ENCODE results near the gene JAKMIP2. TPM values are rescaled to one million over a fixed set of nuclear protein-coding genes. Genes with fewer than 3 reads are reported as not detected.

Gene JAKMIP2
- total RNA-seq, 1 experiment from 2014 or later = not detected

DNA sequence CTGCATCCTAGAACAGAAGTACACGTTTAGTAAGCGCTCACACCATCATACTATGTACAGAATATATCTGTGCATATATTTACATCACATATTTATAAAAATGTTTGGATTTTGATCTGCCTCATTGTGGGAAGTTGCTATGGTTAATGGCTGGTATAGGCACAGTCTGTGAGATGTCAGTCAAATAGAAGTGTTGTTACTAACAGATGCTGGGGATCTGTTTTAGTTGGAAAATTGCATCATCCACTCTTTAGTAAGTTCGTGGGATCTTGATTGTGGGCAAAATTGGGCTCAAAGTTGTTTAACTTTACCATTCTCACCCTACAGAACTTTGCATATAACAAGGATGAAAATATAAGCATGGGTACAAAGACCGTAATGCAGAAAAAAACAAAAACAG is 196.3 kb downstream of the JAKMIP2 start:
- H3K9me2 ChIP-seq (ENCODE audit: insufficient read depth) = no peaks in the 10 kb centered on the region
- intact Hi-C loops (cut with micrococcal nuclease) = no loop called here
- H3K4me2 ChIP-seq (ENCODE audit: low read length) = no peak overlapping the region
- no peak overlapping the region for H3K4me3 ChIP-seq (replicated peaks in 1 of 2; ENCODE audit: low read depth in 1 of 2, low read length in 2 of 2)
- H3K9me3 ChIP-seq (ENCODE audit: control insufficient read depth in 1 of 2, insufficient read depth in 1 of 2, low read depth in 1 of 2, low read length in 2 of 2) = no peaks in the 10 kb centered on the region
- H2AFZ ChIP-seq (ENCODE audit: low read depth, low read length, poor library complexity, severe bottlenecking) = no peak overlapping the region
- RAD21 ChIA-PET (ENCODE audit: low non-redundant PET in 1 of 2, low total read pairs in 2 of 2, uncharacterized antibody in 2 of 2, unreplicated experiment in 2 of 2) = no interaction called here
- no peak overlapping the region for H3K9ac ChIP-seq (ENCODE audit: low read length)
- H3K27ac ChIP-seq (ENCODE audit: low read depth, low read length) = no peak overlapping the region
- no peaks in the 10 kb centered on the region for H3K36me3 ChIP-seq (ENCODE audit: control insufficient read depth in 1 of 2, insufficient read depth in 2 of 2, low read length in 2 of 2)
- no peaks in the 10 kb centered on the region for H4K20me1 ChIP-seq (ENCODE audit: insufficient read depth)
- TF ChIP-seq YY1 (IDR thresholded peaks at IDR 0.05; ENCODE audit: extremely low read depth, insufficient replicate concordance, low read depth, low read length) = no peak
- no peak for TF ChIP-seq ELF1 (IDR thresholded peaks at IDR 0.05; ENCODE audit: borderline replicate concordance, low read depth)
- TF ChIP-seq, protein P1, sequence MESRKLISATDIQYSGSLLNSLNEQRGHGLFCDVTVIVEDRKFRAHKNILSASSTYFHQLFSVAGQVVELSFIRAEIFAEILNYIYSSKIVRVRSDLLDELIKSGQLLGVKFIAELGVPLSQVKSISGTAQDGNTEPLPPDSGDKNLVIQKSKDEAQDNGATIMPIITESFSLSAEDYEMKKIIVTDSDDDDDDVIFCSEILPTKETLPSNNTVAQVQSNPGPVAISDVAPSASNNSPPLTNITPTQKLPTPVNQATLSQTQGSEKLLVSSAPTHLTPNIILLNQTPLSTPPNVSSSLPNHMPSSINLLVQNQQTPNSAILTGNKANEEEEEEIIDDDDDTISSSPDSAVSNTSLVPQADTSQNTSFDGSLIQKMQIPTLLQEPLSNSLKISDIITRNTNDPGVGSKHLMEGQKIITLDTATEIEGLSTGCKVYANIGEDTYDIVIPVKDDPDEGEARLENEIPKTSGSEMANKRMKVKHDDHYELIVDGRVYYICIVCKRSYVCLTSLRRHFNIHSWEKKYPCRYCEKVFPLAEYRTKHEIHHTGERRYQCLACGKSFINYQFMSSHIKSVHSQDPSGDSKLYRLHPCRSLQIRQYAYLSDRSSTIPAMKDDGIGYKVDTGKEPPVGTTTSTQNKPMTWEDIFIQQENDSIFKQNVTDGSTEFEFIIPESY (IDR thresholded peaks at IDR 0.05; ENCODE audit: extremely low read depth, insufficient replicate concordance, low read length) = no peak
- TF ChIP-seq, protein P2, sequence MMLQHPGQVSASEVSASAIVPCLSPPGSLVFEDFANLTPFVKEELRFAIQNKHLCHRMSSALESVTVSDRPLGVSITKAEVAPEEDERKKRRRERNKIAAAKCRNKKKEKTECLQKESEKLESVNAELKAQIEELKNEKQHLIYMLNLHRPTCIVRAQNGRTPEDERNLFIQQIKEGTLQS (IDR thresholded peaks at IDR 0.05) = no peak
- no peak for TF ChIP-seq ZNF274 (IDR thresholded peaks at IDR 0.05; ENCODE audit: low read depth, low read length)
- TF ChIP-seq TCF7L2 (IDR thresholded peaks at IDR 0.05; ENCODE audit: borderline replicate concordance, extremely low read depth, insufficient read depth, insufficient read length) = no peak
- no peak for TF ChIP-seq SRF (IDR thresholded peaks at IDR 0.05; ENCODE audit: low read depth)
- TF ChIP-seq, protein P3, sequence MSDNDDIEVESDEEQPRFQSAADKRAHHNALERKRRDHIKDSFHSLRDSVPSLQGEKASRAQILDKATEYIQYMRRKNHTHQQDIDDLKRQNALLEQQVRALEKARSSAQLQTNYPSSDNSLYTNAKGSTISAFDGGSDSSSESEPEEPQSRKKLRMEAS (IDR thresholded peaks at IDR 0.05) = no peak
- TF ChIP-seq POLR2AphosphoS5 (IDR thresholded peaks at IDR 0.05; ENCODE audit: low read depth, low read length) = no peak
- TF ChIP-seq SIN3A (IDR thresholded peaks at IDR 0.05; ENCODE audit: low read depth) = no peak
- no peak for TF ChIP-seq ZFX (IDR thresholded peaks at IDR 0.05)
- no peak for TF ChIP-seq RAD21 (IDR thresholded peaks at IDR 0.05; ENCODE audit: low read depth)
- TF ChIP-seq, protein P4, sequence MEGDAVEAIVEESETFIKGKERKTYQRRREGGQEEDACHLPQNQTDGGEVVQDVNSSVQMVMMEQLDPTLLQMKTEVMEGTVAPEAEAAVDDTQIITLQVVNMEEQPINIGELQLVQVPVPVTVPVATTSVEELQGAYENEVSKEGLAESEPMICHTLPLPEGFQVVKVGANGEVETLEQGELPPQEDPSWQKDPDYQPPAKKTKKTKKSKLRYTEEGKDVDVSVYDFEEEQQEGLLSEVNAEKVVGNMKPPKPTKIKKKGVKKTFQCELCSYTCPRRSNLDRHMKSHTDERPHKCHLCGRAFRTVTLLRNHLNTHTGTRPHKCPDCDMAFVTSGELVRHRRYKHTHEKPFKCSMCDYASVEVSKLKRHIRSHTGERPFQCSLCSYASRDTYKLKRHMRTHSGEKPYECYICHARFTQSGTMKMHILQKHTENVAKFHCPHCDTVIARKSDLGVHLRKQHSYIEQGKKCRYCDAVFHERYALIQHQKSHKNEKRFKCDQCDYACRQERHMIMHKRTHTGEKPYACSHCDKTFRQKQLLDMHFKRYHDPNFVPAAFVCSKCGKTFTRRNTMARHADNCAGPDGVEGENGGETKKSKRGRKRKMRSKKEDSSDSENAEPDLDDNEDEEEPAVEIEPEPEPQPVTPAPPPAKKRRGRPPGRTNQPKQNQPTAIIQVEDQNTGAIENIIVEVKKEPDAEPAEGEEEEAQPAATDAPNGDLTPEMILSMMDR (IDR thresholded peaks at IDR 0.05 in 2 of 3, conservative IDR thresholded peaks at IDR 0.05 in 1 of 3; ENCODE audit: borderline replicate concordance in 1 of 3, insufficient read depth in 1 of 3, low read depth in 2 of 3, low read length in 2 of 3) = no peak
- TF ChIP-seq SP1 (IDR thresholded peaks at IDR 0.05; ENCODE audit: low read depth) = no peak
- TF ChIP-seq JUND (IDR thresholded peaks at IDR 0.05) = no peak
- TF ChIP-seq EZH2 (IDR thresholded peaks at IDR 0.05) = no peak
- TF ChIP-seq CBX3 (IDR thresholded peaks at IDR 0.05; ENCODE audit: low read depth) = no peak
- TF ChIP-seq, protein P5, sequence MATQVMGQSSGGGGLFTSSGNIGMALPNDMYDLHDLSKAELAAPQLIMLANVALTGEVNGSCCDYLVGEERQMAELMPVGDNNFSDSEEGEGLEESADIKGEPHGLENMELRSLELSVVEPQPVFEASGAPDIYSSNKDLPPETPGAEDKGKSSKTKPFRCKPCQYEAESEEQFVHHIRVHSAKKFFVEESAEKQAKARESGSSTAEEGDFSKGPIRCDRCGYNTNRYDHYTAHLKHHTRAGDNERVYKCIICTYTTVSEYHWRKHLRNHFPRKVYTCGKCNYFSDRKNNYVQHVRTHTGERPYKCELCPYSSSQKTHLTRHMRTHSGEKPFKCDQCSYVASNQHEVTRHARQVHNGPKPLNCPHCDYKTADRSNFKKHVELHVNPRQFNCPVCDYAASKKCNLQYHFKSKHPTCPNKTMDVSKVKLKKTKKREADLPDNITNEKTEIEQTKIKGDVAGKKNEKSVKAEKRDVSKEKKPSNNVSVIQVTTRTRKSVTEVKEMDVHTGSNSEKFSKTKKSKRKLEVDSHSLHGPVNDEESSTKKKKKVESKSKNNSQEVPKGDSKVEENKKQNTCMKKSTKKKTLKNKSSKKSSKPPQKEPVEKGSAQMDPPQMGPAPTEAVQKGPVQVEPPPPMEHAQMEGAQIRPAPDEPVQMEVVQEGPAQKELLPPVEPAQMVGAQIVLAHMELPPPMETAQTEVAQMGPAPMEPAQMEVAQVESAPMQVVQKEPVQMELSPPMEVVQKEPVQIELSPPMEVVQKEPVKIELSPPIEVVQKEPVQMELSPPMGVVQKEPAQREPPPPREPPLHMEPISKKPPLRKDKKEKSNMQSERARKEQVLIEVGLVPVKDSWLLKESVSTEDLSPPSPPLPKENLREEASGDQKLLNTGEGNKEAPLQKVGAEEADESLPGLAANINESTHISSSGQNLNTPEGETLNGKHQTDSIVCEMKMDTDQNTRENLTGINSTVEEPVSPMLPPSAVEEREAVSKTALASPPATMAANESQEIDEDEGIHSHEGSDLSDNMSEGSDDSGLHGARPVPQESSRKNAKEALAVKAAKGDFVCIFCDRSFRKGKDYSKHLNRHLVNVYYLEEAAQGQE (IDR thresholded peaks at IDR 0.05; ENCODE audit: low read depth) = no peak
- no peak for TF ChIP-seq EZH2phosphoT487 (IDR thresholded peaks at IDR 0.05; ENCODE audit: borderline replicate concordance)
- POLR2A ChIA-PET = no interaction called here
- H3K4me1 ChIP-seq (ENCODE audit: control insufficient read depth in 1 of 2, insufficient read depth in 2 of 2, low read length in 2 of 2) = no peaks in the 10 kb centered on the region
- DNase-seq (ENCODE audit: low read depth, low spot score) (no peak), ATAC-seq (no peak)
- BruUV-seq (replicated peaks) = no TSS peak
- CTCF ChIA-PET = no interaction called here
- H3K79me2 ChIP-seq (ENCODE audit: insufficient read depth, low read length) = no peaks in the 10 kb centered on the region
- no peaks in the 10 kb centered on the region for H3K27me3 ChIP-seq (ENCODE audit: insufficient read depth, low read length)

All from HCT116 (cell line).